Lower leg skin (tissue), 3 donors: ENCODE results near the gene DHRS2.

ENCODE experiments used
- POLR2A ChIP-seq, 2 donors: fragments of 450-650 bp; IDR thresholded peaks; one replicate each; pipeline ENCODE4 v1.6.1; 2016 to 2017; ENCODE audit warnings: antibody characterized with exemption in 2 of 2, mild to moderate bottlenecking in 1 of 2, moderate library complexity in 1 of 2
- TF ChIP-seq, protein P1 (sequence below), 3 donors: fragments of 450-650 bp; IDR thresholded peaks; one replicate each; pipeline ENCODE4 v1.5.1; 2016; ENCODE audit warnings: antibody characterized with exemption in 3 of 3, mild to moderate bottlenecking in 3 of 3, moderate library complexity in 2 of 3

DNA sequence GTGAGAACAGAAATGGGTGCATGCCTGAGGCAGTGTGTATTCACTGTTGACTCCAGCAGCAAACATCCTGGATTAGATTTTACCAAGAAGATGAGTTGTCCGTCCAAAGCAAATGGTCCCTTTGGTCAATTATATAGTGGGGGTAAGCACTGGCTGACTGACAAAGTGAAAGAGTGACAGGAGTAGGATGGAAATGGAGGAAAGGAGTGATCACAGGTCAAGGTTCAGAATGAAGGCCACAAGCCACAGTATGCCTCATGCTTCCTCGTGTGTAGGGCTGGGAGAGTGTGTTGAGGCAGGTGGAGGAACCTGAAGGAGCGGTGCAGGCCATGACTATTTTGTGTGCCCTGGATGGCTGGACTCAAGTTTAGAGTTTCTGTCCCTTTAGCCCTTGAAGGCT lies 14.3 kb downstream of the DHRS2 start:
- TF ChIP-seq, protein P1, sequence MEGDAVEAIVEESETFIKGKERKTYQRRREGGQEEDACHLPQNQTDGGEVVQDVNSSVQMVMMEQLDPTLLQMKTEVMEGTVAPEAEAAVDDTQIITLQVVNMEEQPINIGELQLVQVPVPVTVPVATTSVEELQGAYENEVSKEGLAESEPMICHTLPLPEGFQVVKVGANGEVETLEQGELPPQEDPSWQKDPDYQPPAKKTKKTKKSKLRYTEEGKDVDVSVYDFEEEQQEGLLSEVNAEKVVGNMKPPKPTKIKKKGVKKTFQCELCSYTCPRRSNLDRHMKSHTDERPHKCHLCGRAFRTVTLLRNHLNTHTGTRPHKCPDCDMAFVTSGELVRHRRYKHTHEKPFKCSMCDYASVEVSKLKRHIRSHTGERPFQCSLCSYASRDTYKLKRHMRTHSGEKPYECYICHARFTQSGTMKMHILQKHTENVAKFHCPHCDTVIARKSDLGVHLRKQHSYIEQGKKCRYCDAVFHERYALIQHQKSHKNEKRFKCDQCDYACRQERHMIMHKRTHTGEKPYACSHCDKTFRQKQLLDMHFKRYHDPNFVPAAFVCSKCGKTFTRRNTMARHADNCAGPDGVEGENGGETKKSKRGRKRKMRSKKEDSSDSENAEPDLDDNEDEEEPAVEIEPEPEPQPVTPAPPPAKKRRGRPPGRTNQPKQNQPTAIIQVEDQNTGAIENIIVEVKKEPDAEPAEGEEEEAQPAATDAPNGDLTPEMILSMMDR (IDR thresholded peaks at IDR 0.05): no peak
- no peak for TF ChIP-seq POLR2A (IDR thresholded peaks at IDR 0.05)
